Inflammatory macrophage treated with lipopolysaccharide for 4 hours (primary cell): ENCODE data around the gene DRAM2.
"Not testable (repeated sequence)": the region's sequence is repeated elsewhere in the genome, so short reads cannot be mapped to it uniquely, and the experiment has no call there.

Experiments
- DNase-seq: peaks from one replicate; pipeline ENCODE4 v3.0.0-alpha.2; 2020

The DRAM2 gene

GRCh38 chr1:111142356-111142975 is 2.6 kb upstream of the DRAM2 start:
- DNase-seq = no peak

- peak; percentile 23 for DNase-seq
These were observed 1.6 kb upstream of the DRAM2 start for GRCh38 chr1:111141245-111142220.

- peak; percentile 31 for DNase-seq
These were observed 731 bp upstream of the DRAM2 start for GRCh38 chr1:111140680-111140967.

GRCh38 chr1:111139324-111139955 is 453 bp downstream of the DRAM2 start:
- peak; percentile 58 for DNase-seq

- peak; percentile 79 for DNase-seq
These were observed 6.0 kb downstream of the DRAM2 start for GRCh38 chr1:111133866-111134265.

- DNase-seq = no peak
These were observed 8.2 kb downstream of the DRAM2 start for GRCh38 chr1:111131693-111132092.

GRCh38 chr1:111129376-111129775 is 10.5 kb downstream of the DRAM2 start:
- DNase-seq = peak; percentile 48

GRCh38 chr1:111127923-111128643 is 11.8 kb downstream of the DRAM2 start:
- DNase-seq = peak; percentile 87

GRCh38 chr1:111126354-111126753 is 13.5 kb downstream of the DRAM2 start:
- DNase-seq = no peak

GRCh38 chr1:111116496-111116895 is 23.4 kb downstream of the DRAM2 start:
- DNase-seq = no peak

- no peak for DNase-seq
These were observed 29.5 kb downstream of the DRAM2 start for GRCh38 chr1:111110197-111110899.

GRCh38 chr1:111104981-111105380 is 34.9 kb downstream of the DRAM2 start:
- no peak for DNase-seq

- no peak for DNase-seq
These were observed 37.8 kb downstream of the DRAM2 start for GRCh38 chr1:111101854-111102642.

GRCh38 chr1:111099289-111099688 is 40.6 kb downstream of the DRAM2 start:
- DNase-seq = no peak

GRCh38 chr1:111097356-111098099 is 42.4 kb downstream of the DRAM2 start:
- DNase-seq = no peak

GRCh38 chr1:111095421-111095820 is 44.5 kb downstream of the DRAM2 start:
- DNase-seq = not testable (repeated sequence)

GRCh38 chr1:111089638-111090037 is 50.3 kb downstream of the DRAM2 start:
- no peak for DNase-seq

GRCh38 chr1:111085676-111086075 is 54.2 kb downstream of the DRAM2 start:
- peak; percentile 12 for DNase-seq

- DNase-seq = no peak
These were observed 54.9 kb downstream of the DRAM2 start for GRCh38 chr1:111084999-111085398.

- DNase-seq = no peak
These were observed 57.3 kb downstream of the DRAM2 start for GRCh38 chr1:111082421-111083203.
